Measurements from ENCODE around the gene SKOR1. TPM values are rescaled to one million over a fixed set of nuclear protein-coding genes. Genes with fewer than 3 reads are reported as not detected.

SKOR1 gene
- total and polyA plus RNA-seq, 2 of the 8 experiments (the other 6 are each of a cell fraction or from before 2014, with no cell fraction given), result 0.03 to 0.11 TPM

- H2BK120ac ChIP-seq (replicated peaks; ENCODE audit: low read depth, low read length), result no peak overlapping the region
- H4K20me1 ChIP-seq (replicated peaks in 1 of 2; ENCODE audit: control insufficient read depth in 1 of 2, insufficient read depth in 2 of 2, low read length in 2 of 2), result peaks cover 2 to 10% of the 10 kb centered on the region in 2 experiments
- peak overlapping the region; percentile 24; the same call in 1 of the 2 replicates for H3K18ac ChIP-seq (ENCODE audit: extremely low read depth, low read length)
- H4K5ac ChIP-seq (ENCODE audit: insufficient read length, low read depth, low read length), result no peak overlapping the region
- peaks cover 18% of the 10 kb centered on the region; the same call in 1 of the 2 replicates for H3K23me2 ChIP-seq (ENCODE audit: low read depth, low read length)
- 0 out of 2 replicates have a peak overlapping the region, but pooled peaks have one; percentile 61 for H2BK15ac ChIP-seq (ENCODE audit: low read length)
- DNase-seq (ENCODE audit: low read depth in 1 of 2, low spot score in 2 of 2), result peak in 1 of 2 experiments; percentile 65
- peaks cover 83 to 100% (median 98%) of the 10 kb centered on the region in 4 experiments for H3K27me3 ChIP-seq (replicated peaks in 1 of 4; ENCODE audit: control insufficient read depth in 3 of 4, extremely low read depth in 1 of 4, insufficient read depth in 3 of 4, low read length in 3 of 4)
- H3K56ac ChIP-seq (replicated peaks; ENCODE audit: insufficient read length, low read depth, low read length), result no peak overlapping the region
- no peak overlapping the region for H2AK5ac ChIP-seq (ENCODE audit: low read depth, low read length)
- no peak overlapping the region; the same call in 1 of the 2 replicates for H2BK12ac ChIP-seq (ENCODE audit: low read depth, low read length)
- H3K4me2 ChIP-seq (ENCODE audit: insufficient read depth in 1 of 2, low read depth in 2 of 2, low read length in 2 of 2), result peak overlapping the region; percentile 46 to 85
- H3K9me3 ChIP-seq (ENCODE audit: insufficient read depth in 2 of 2, low read depth in 1 of 2, low read length in 1 of 2), result no peaks in the 10 kb centered on the region
- H2AFZ ChIP-seq (ENCODE audit: low read length), result no peak overlapping the region
- no peak overlapping the region for H3K27ac ChIP-seq (ENCODE audit: low read depth, low read length)
- H2BK5ac ChIP-seq (ENCODE audit: low read depth, low read length), result no peak overlapping the region
- H3K4ac ChIP-seq (replicated peaks; ENCODE audit: insufficient read length, low read depth, low read length), result no peak overlapping the region
- H3K36me3 ChIP-seq (ENCODE audit: control insufficient read depth in 2 of 4, insufficient read depth in 4 of 4, low read length in 3 of 4), result peaks cover 0 to 7% (median 0%) of the 10 kb centered on the region in 4 experiments; a peak in 1 of 8 replicates
- no peak for FAIRE-seq
- no peaks in the 10 kb centered on the region for H3K79me1 ChIP-seq (ENCODE audit: low read depth, low read length)
- POLR2A ChIA-PET (ENCODE audit: partially characterized antibody), result interaction anchor here (1.3 to 4.1 kb wide), 2 partner anchors 11 to 95 kb away, joined by 4 to 24 read pairs; no protein-coding TSS in a partner anchor
- no peak overlapping the region; a peak in 1 of 7 replicates for H3K9ac ChIP-seq (replicated peaks in 1 of 4; ENCODE audit: extremely low read depth in 1 of 4, low read depth in 3 of 4, low read length in 3 of 4)
- H3K14ac ChIP-seq (ENCODE audit: insufficient read length), result no peak overlapping the region
- 2% methylated on average over 32 of the region's 32 CpGs; no CpG with 5 or more reads in 1 of the 2 experiments for WGBS, 2 experiments (ENCODE audit: extremely low coverage in 1 of 2, insufficient coverage in 1 of 2, insufficient read length in 1 of 2, insufficient replicate concordance in 2 of 2, low coverage in 1 of 2, low lambda C conversion rate in 2 of 2, missing lambda C conversion rate in 1 of 2)
- no peak overlapping the region for H4K8ac ChIP-seq (ENCODE audit: extremely low read depth, insufficient read depth, low read length)
- CTCF ChIA-PET (ENCODE audit: partially characterized antibody), result interaction anchor here (0.6 to 2.3 kb wide), 14 partner anchors 9 to 420 kb away, joined by 3 to 14 read pairs (median 4); no protein-coding TSS in a partner anchor
- peak overlapping the region; percentile 6 to 63 (median 46); a peak in 7 of 8 replicates for H3K4me3 ChIP-seq (ENCODE audit: extremely low read depth in 1 of 4, insufficient read depth in 2 of 4, low read depth in 3 of 4, low read length in 4 of 4)
- no peak overlapping the region for H3K23ac ChIP-seq (ENCODE audit: insufficient read length)
- no peak overlapping the region for H2BK20ac ChIP-seq (ENCODE audit: low read length)
- no peaks in the 10 kb centered on the region for H3K79me2 ChIP-seq (ENCODE audit: control insufficient read depth in 1 of 2, insufficient read depth in 2 of 2, low read length in 2 of 2)
- peaks cover 19 to 39% (median 27%) of the 10 kb centered on the region in 4 experiments for H3K4me1 ChIP-seq (replicated peaks in 1 of 4; ENCODE audit: control insufficient read depth in 3 of 4, insufficient read depth in 4 of 4, low read length in 3 of 4)
- no peak overlapping the region for H4K91ac ChIP-seq (replicated peaks; ENCODE audit: insufficient read length, low read length)
- no peak for TF ChIP-seq GABPA (IDR thresholded peaks at IDR 0.05; ENCODE audit: borderline replicate concordance, insufficient read depth, low read length)
- TF ChIP-seq SP4 (IDR thresholded peaks at IDR 0.05; ENCODE audit: low read length), result no peak
- TF ChIP-seq CHD2 (IDR thresholded peaks at IDR 0.05; ENCODE audit: low read length), result 0 out of 2 replicates have a peak, but pooled peaks have one; percentile 23
- TF ChIP-seq RNF2 (IDR thresholded peaks at IDR 0.05; ENCODE audit: borderline replicate concordance, low read depth, low read length, missing control alignments, poor library complexity, severe bottlenecking), result peak; percentile 53
- no peak for TF ChIP-seq YY1 (IDR thresholded peaks at IDR 0.05; ENCODE audit: low read depth, low read length)
- 0 out of 2 replicates have a peak, but pooled peaks have one; percentile 34 for TF ChIP-seq SP1 (IDR thresholded peaks at IDR 0.05; ENCODE audit: low read depth, low read length)
- TF ChIP-seq SUZ12 (IDR thresholded peaks at IDR 0.05; ENCODE audit: low read length), result peak; percentile 86; the same call in 1 of the 2 replicates
- peak; percentile 15 for TF ChIP-seq KDM4A (IDR thresholded peaks at IDR 0.05; ENCODE audit: low read depth, low read length, severe bottlenecking)
- TF ChIP-seq RBBP5 (IDR thresholded peaks at IDR 0.05; ENCODE audit: borderline replicate concordance, low read depth, low read length), result peak; percentile 10; the same call in 1 of the 2 replicates
- TF ChIP-seq SAP30 (IDR thresholded peaks at IDR 0.05; ENCODE audit: insufficient read depth, insufficient replicate concordance, low read length), result no peak
These were observed 7.8 kb downstream of the SKOR1 start for GRCh38 chr15:67832897-67833709.
